Liver (tissue), 9 donors: Measurements from ENCODE around the gene SLIRP. TPM values are rescaled to one million over a fixed set of nuclear protein-coding genes. Genes with fewer than 3 reads are reported as not detected.

Experiments used
- DNase-seq: peaks from one replicate; pipeline ENCODE4 v3.0.0-alpha.2; 2017; ENCODE audit warnings: low spot score
- H3K27ac ChIP-seq, 2 donors: one replicate each; pipeline ENCODE4 v1.7.0; 2013; ENCODE audit warnings: inconsistent platforms in 2 of 2, low read length in 2 of 2, control low read depth in 1 of 2, low read depth in 1 of 2, mild to moderate bottlenecking in 1 of 2
- H3K27me3 ChIP-seq, 4 donors: one replicate each; pipeline versions ENCODE4 v1.6.1 to v1.7.0; 2013; ENCODE audit warnings: low read length in 3 of 4, inconsistent platforms in 1 of 4, mild to moderate bottlenecking in 1 of 4, moderate library complexity in 1 of 4; ENCODE audit not compliant: control insufficient read depth in 4 of 4, insufficient read depth in 4 of 4
- H3K36me3 ChIP-seq, 4 donors: one replicate each; pipeline versions ENCODE4 v1.6.1 to v1.7.0; 2013; ENCODE audit warnings: low read length in 3 of 4, mild to moderate bottlenecking in 3 of 4, low read depth in 1 of 4, moderate library complexity in 1 of 4; ENCODE audit not compliant: control insufficient read depth in 4 of 4, insufficient read depth in 3 of 4
- H3K4me1 ChIP-seq, 4 donors: one replicate each; pipeline versions ENCODE4 v1.6.1 to v1.7.0; 2013; ENCODE audit warnings: low read length in 3 of 4, mild to moderate bottlenecking in 3 of 4, moderate library complexity in 1 of 4; ENCODE audit not compliant: control insufficient read depth in 4 of 4, insufficient read depth in 4 of 4
- H3K4me3 ChIP-seq, 3 donors: one replicate each; pipeline versions ENCODE4 v1.6.1 to v1.7.0; 2013; ENCODE audit warnings: low read length in 3 of 3, control low read depth in 1 of 3, low read depth in 1 of 3, mild to moderate bottlenecking in 1 of 3
- H3K9ac ChIP-seq, 2 donors: one replicate each; pipeline ENCODE4 v1.7.0; 2013; ENCODE audit warnings: low read length in 2 of 2, mild to moderate bottlenecking in 2 of 2, moderate library complexity in 2 of 2, control low read depth in 1 of 2, low read depth in 1 of 2
- H3K9me3 ChIP-seq, 4 donors: one replicate each; pipeline versions ENCODE4 v1.6.1 to v1.7.0; 2013; ENCODE audit warnings: low read length in 3 of 4; ENCODE audit not compliant: control insufficient read depth in 4 of 4
- ATF3 ChIP-seq: IDR thresholded peaks from 2 replicates; pipeline ENCODE4 v1.6.1; 2016; ENCODE audit warnings: antibody characterized with exemption
- CTCF ChIP-seq: fragments of 150-350 bp; IDR thresholded peaks from 2 replicates; pipeline ENCODE4 v1.5.1; 2017; ENCODE audit warnings: improper control_type of control experiment, low read depth, low read length; ENCODE audit not compliant: missing input control
- EGR1 ChIP-seq, 2 donors: IDR thresholded peaks; 2 replicates each; pipeline ENCODE4 v1.6.1; 2016 to 2018; ENCODE audit warnings: antibody characterized with exemption in 2 of 2, low read depth in 2 of 2
- FOXA1 ChIP-seq: IDR thresholded peaks from 2 replicates; pipeline ENCODE4 v1.6.1; 2016; ENCODE audit warnings: antibody characterized with exemption
- FOXA2 ChIP-seq: IDR thresholded peaks from 2 replicates; pipeline ENCODE4 v1.6.1; 2016; ENCODE audit warnings: antibody characterized with exemption
- GABPA ChIP-seq, 2 donors: IDR thresholded peaks in 1 of 2; conservative IDR thresholded peaks in 1 of 2; 2 replicates each; pipeline ENCODE4 v1.6.1; 2016; ENCODE audit warnings: antibody characterized with exemption in 2 of 2, mild to moderate bottlenecking in 1 of 2, moderate library complexity in 1 of 2
- HNF4A ChIP-seq, 2 donors: conservative IDR thresholded peaks; 2 replicates each; pipeline ENCODE4 v1.6.1; 2016; ENCODE audit warnings: antibody characterized with exemption in 2 of 2, mild to moderate bottlenecking in 2 of 2
- HNF4G ChIP-seq: IDR thresholded peaks from 2 replicates; pipeline ENCODE4 v1.6.1; 2016; ENCODE audit warnings: antibody characterized with exemption
- JUND ChIP-seq, 2 donors: IDR thresholded peaks; 2 replicates each; pipeline ENCODE4 v1.6.1; 2016; ENCODE audit warnings: antibody characterized with exemption in 2 of 2
- MAX ChIP-seq: IDR thresholded peaks from 2 replicates; pipeline ENCODE4 v1.6.1; 2016; ENCODE audit warnings: antibody characterized with exemption
- NR2F2 ChIP-seq: IDR thresholded peaks from 2 replicates; pipeline ENCODE4 v1.6.1; 2016; ENCODE audit warnings: antibody characterized with exemption
- RAD21 ChIP-seq, 2 donors: IDR thresholded peaks; 2 replicates each; pipeline ENCODE4 v1.6.1; 2016; ENCODE audit warnings: antibody characterized with exemption in 2 of 2, mild to moderate bottlenecking in 2 of 2
- REST ChIP-seq: IDR thresholded peaks from 2 replicates; pipeline ENCODE4 v1.6.1; 2016; ENCODE audit warnings: antibody characterized with exemption, mild to moderate bottlenecking
- RXRA ChIP-seq, 2 donors: IDR thresholded peaks; 2 replicates each; pipeline ENCODE4 v1.6.1; 2017 to 2018; ENCODE audit warnings: antibody characterized with exemption in 2 of 2, mild to moderate bottlenecking in 1 of 2
- SP1 ChIP-seq: IDR thresholded peaks from 2 replicates; pipeline ENCODE4 v1.6.1; 2018; ENCODE audit warnings: antibody characterized with exemption, mild to moderate bottlenecking
- TAF1 ChIP-seq: conservative IDR thresholded peaks from 2 replicates; pipeline ENCODE4 v1.6.1; 2016; ENCODE audit warnings: antibody characterized with exemption, mild to moderate bottlenecking
- YY1 ChIP-seq: IDR thresholded peaks from 2 replicates; pipeline ENCODE4 v1.6.1; 2016; ENCODE audit warnings: antibody characterized with exemption, mild to moderate bottlenecking
- ZBTB33 ChIP-seq: IDR thresholded peaks from 2 replicates; pipeline ENCODE4 v1.6.1; 2016; ENCODE audit warnings: antibody characterized with exemption
- WGBS: extraction: QIAGEN DNeasy Blood & Tissue Kit; methylation state at CpG from one replicate; pipeline ENCODE4 v1.1.7; 2013; 5-methylcytosine and 5-hydroxymethylcytosine counted together
- polyA plus RNA-seq, 2 donors: library from polyadenylated mRNA; stranded (reverse) in 1 of 2; unstranded in 1 of 2; fragments of 200-250 nt in 1 of 2; fragments of >200 nt in 1 of 2; fragmentation: Nextera tagmentation in 1 of 2; extraction: Ambion mirVana in 1 of 2; gene quantifications; one replicate each; pipeline versions ENCODE4 v1.2.1 to v1.2.3, GENCODE V29; 2013 to 2015
- total RNA-seq, 2 donors: library from RNA; depleted of rRNA; stranded (reverse); fragments of >200 nt; gene quantifications; one replicate each; pipeline ENCODE4 v1.2.3, GENCODE V29; 2014
- donor health status: healthy.
- donor health status: healthy.
- donor health status: healthy.
- donor health status: healthy.
- donor health status: healthy.

Gene SLIRP
- 10 to 100 TPM; 91.1 to 97.3 TPM for total RNA-seq
- 100 to 1,000 TPM; 145 to 294 TPM for polyA plus RNA-seq

DNA sequence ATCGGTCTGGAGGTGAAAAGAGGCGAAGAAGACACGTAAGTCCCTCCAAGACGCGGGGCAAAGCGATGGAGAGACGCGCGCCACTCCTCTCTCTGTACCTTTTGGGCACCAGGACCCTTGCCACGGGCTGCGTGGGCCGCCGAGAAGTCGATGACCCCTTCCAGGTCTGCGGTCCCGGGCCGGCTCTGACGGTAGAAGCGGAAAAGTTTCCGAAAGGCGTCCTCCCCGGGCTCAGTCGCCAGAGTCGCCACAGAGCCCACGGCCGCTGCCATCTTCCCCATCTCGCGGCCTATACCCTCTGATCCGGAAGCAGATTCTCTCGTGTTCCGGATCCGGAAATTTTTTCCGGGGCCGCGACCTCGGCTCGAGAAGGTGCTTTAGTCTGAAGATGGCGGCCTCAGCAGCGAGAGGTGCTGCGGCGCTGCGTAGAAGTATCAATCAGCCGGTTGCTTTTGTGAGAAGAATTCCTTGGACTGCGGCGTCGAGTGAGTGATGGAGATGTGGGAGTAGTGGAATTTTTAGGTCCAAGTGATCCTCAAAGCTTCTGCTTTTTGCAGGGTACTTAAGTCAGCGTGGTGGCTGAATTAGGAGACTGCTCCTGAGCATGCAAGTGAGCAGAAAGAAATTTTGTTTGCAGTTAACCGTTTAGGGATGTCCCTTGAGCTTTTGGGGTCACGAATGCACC lies at the start of gene SLIRP, which contains the start of gene ALKBH1:
TSS of gene SLIRP (plus strand) at position 380 of the 685 bp plus-strand sequence. CDS start at position 389, 9 bp downstream.
TSS of gene ALKBH1 (minus strand) at position 300 of the 685 bp plus-strand sequence. CDS start at position 281, 19 bp downstream.
- H3K36me3 ChIP-seq = peaks cover 6 to 24% (median 17%) of the 10 kb centered on the region in 4 donors
- peak; percentile 31 for TF ChIP-seq ZBTB33
- peak; percentile 47 for TF ChIP-seq REST
- no peak for TF ChIP-seq SP1
- TF ChIP-seq RAD21 (IDR thresholded peaks at IDR 0.05) = peak; percentile 26 to 47
- TF ChIP-seq FOXA2 = no peak
- no peak for TF ChIP-seq ATF3
- peak; percentile 75 to 79 for TF ChIP-seq RXRA (IDR thresholded peaks at IDR 0.05)
- peak; percentile 98 for TF ChIP-seq YY1
- peak; percentile 30 for TF ChIP-seq HNF4A (conservative IDR thresholded peaks at IDR 0.05)
- no peak for TF ChIP-seq FOXA1
- peak; percentile 95 to 99 for TF ChIP-seq GABPA (IDR thresholded peaks at IDR 0.05 in 1 of 2, conservative IDR thresholded peaks at IDR 0.05 in 1 of 2)
- no peak for TF ChIP-seq CTCF
- TF ChIP-seq NR2F2 = peak; percentile 92
- TF ChIP-seq HNF4G = no peak
- TF ChIP-seq EGR1 (IDR thresholded peaks at IDR 0.05; ENCODE audit: low read depth in 2 of 2) = peak in 1 of 2 donors; percentile 17
- peak; percentile 80 for TF ChIP-seq MAX
- TF ChIP-seq TAF1 = peak; percentile 87
- no peak for TF ChIP-seq JUND (IDR thresholded peaks at IDR 0.05)

More for the DNA sequence above, at the start of gene SLIRP, which contains the start of gene ALKBH1:
- under 1% methylated on average over 49 of the region's 49 CpGs for WGBS
- peak; percentile 84 for DNase-seq
- Histone ChIP-seq H3K27ac (peak within 1 kb of the TSS in 1 of 2 donors; percentile 9), H3K9ac (peak within 1 kb of the TSS; percentile 71 to 81), H3K9me3 (no peaks in the 10 kb centered on the region), H3K4me3 (peak within 1 kb of the TSS; percentile 91 to 98 (median 92)), H3K4me1 (peaks cover 6 to 38% (median 33%) of the 10 kb centered on the region in 4 donors), H3K27me3 (no peaks in the 10 kb centered on the region)
